ENCODE measurements around the gene TMEM72.

Gene TMEM72

DNA sequence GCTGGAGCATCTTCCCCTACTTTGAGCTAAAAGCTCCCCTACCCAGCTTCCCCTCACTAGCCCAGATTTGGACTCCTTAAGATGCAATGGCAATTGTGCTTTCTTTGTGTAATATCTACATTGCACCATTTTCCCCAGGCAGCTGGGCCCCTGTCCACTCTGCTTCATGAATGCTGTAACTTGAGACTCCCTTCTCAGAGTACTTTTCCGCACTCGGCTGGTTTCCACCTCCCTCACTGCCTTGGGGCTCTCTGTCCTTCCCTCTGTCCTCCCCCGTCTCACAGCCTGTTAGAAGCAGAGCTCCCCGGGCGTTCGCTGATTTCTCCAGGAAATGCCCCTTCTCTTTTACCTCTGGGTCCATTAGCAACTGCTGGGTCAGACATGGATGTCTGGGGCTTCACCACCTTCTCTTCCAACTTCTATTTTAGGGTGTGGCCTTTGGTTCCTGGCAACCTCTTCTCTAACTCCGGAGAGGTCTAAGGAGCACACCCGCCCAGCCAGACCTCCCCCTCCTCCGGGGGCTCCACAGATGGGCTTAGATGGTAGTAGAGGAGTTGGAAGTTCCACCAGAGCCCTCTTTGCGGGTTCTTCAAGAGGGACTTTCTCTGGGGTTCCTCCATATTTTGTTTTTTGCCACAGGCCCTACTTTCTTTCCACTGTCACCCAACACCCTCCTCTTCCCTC, 2.9 kb upstream of the TMEM72 start:
- DNase-seq (ENCODE audit: low read depth): no peak
- TF ChIP-seq, protein P1, sequence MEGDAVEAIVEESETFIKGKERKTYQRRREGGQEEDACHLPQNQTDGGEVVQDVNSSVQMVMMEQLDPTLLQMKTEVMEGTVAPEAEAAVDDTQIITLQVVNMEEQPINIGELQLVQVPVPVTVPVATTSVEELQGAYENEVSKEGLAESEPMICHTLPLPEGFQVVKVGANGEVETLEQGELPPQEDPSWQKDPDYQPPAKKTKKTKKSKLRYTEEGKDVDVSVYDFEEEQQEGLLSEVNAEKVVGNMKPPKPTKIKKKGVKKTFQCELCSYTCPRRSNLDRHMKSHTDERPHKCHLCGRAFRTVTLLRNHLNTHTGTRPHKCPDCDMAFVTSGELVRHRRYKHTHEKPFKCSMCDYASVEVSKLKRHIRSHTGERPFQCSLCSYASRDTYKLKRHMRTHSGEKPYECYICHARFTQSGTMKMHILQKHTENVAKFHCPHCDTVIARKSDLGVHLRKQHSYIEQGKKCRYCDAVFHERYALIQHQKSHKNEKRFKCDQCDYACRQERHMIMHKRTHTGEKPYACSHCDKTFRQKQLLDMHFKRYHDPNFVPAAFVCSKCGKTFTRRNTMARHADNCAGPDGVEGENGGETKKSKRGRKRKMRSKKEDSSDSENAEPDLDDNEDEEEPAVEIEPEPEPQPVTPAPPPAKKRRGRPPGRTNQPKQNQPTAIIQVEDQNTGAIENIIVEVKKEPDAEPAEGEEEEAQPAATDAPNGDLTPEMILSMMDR (IDR thresholded peaks at IDR 0.05; ENCODE audit: control insufficient read depth, extremely low read depth, insufficient read depth): no peak
- no peak overlapping the region for H3K4me3 ChIP-seq (ENCODE audit: low read depth, low read length)

DNA sequence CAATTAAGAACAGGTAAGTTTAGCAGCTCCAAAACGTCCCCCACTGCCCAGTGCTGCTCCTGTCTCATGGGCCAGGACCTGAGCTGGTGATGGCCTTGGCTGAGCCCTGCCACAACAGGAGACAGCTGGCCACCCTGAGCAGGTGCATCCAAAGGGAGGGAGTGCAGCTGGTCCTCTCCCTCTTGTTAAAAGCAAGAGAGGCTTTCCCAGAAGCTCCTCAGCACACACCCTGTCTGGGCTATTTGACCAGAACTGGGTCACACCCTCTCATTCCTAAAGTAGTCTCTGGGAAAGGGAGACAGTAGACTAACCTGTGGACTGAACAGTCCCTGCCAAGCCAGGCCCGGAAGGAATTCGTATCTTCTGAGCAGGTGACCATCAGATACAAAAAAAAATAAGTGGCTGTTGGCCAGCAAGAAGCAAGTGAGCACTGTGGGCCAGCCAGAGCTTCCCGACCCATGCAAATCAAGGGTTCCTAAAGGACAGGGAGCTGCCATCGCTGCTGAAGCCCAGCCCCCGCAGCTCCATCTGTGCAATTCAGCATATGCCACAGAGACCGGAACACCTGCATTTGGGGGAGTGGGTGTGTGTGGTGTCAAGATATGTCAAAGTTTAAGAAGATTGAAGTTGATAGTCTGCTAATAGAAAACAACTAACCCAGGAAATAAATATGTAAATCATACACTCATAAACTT, 2.1 kb upstream of the TMEM72 start:
- no peak for DNase-seq (ENCODE audit: low read depth)
- TF ChIP-seq, protein P1 (IDR thresholded peaks at IDR 0.05; ENCODE audit: control insufficient read depth, extremely low read depth, insufficient read depth): no peak
- no peak overlapping the region for H3K4me3 ChIP-seq (ENCODE audit: low read depth, low read length)

GRCh38 chr10:44909910-44910309, 1.2 kb upstream of the TMEM72 start:
- H3K4me3 ChIP-seq (ENCODE audit: low read depth, low read length): no peak overlapping the region
- TF ChIP-seq, protein P1 (IDR thresholded peaks at IDR 0.05; ENCODE audit: control insufficient read depth, extremely low read depth, insufficient read depth): no peak
- no peak for DNase-seq (ENCODE audit: low read depth)

DNA sequence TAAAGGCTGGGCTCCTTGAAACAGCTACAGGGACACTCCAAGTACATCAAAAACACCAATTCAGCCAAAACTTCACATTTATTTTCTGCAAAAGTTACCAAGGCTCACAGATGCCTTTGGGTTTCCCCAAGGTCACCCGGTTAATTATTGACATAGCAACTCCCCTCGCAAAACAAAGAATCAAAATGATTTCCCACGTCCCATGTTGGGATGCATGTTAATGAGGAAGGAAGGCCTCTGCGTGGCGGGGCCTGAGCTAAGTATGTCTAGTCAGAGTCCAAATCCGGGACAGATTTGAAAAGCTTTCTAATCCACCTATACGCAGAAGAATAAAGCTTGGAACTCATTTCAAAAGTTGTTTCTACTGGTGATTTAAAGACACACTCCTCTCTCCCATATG, 535 bp upstream of the TMEM72 start:
- no peak overlapping the region for H3K4me3 ChIP-seq (ENCODE audit: low read depth, low read length)
- TF ChIP-seq, protein P1 (IDR thresholded peaks at IDR 0.05; ENCODE audit: control insufficient read depth, extremely low read depth, insufficient read depth): no peak
- no peak for DNase-seq (ENCODE audit: low read depth)

DNA sequence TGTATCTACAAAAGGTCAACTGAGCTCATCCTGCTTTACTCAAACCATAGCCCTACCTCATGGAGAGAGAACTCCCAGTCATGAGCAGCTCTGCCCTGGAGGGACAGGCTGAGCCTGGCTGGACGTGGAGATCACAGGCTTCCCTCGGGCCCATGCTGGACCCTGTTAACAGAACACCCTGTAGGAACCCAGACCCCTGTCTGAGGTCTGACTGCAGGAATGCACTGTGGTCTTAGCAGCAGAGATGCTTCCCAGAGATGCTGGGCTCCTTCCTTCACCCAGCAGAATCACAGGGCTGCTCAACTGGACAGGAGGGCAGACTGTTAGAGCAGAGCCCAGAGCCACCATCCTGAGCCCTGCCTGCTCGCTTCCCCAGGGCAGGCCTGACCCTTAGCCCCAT, 814 bp downstream of the TMEM72 start:
- DNase-seq (ENCODE audit: low read depth): no peak
- no peak overlapping the region for H3K4me3 ChIP-seq (ENCODE audit: low read depth, low read length)
- TF ChIP-seq, protein P1 (IDR thresholded peaks at IDR 0.05; ENCODE audit: control insufficient read depth, extremely low read depth, insufficient read depth): no peak

DNA sequence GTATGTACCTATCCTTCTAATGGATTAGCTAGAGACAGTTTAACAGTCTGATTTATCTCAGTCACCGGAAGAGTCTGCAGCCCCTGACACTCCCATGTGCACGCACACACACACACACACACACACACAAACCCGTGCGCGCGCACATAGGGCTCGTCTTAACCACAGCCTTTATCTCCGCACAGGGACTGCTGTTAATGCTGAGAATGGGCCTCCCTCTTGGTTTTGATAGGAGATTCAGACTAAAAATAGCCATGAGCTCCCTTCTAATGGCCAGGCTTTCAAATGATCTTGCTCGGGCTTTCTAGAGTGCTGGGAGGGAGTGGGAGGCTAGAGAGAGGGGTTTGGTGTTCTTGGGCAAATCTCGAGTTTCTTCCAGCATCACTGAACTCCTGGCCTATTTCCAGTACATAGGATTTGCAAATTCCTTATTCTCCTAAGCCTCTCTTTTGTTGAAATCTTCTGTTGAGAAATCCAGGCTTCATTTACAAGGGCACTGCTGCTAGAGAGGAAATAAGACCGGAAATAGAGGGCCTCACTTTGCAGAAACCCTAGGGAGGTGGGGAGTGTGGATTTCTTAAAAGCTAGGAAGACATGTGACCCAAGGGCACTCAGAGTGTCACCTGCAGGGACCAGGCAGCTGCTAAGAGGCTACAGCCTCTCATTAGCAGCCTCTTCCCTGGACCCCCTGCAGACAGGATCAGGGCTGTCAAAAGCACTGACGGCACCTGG, 2.4 kb downstream of the TMEM72 start:
- H3K4me3 ChIP-seq (ENCODE audit: low read depth, low read length): no peak overlapping the region
- TF ChIP-seq, protein P1 (IDR thresholded peaks at IDR 0.05; ENCODE audit: control insufficient read depth, extremely low read depth, insufficient read depth): no peak

More for the DNA sequence above, 2.4 kb downstream of the TMEM72 start:
- DNase-seq (ENCODE audit: low read depth): no peak
